ENCODE data around the gene ZNF30. TPM values are rescaled to one million over a fixed set of nuclear protein-coding genes. Genes with fewer than 3 reads are reported as not detected.
"Not testable (repeated sequence)": the region's sequence is repeated elsewhere in the genome, so short reads cannot be mapped to it uniquely, and the experiment has no call there.

ZNF30 gene
- total and polyA plus RNA-seq, 2 of the 4 experiments (the other 2 are of a cell fraction): 1.3 to 2.9 TPM

DNA sequence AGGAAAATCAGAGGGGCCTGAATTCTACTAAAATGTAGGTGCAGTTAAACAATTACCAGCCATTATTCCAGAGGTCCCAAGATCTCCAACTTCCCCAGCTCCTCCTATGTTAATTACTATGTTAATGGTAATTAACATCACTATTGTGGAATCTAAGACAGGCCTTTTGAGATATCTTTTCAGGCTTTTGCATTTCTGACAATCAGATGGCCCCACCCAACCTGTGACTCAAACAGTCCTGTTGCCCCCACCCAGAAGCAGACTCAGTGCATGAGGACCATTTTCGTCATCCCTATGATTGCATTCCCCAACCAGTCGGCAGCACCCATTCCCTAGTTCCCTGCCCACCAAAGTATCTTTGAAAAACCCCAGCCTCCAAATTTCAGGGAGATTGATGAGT lies 8.5 kb upstream of the ZNF30 start:
- Histone ChIP-seq H3K4ac (ENCODE audit: low read depth, low read length) (no peak overlapping the region), H3K9me1 (ENCODE audit: insufficient read depth, low read length) (no peaks in the 10 kb centered on the region), H2AK5ac (ENCODE audit: low read depth, low read length) (no peak overlapping the region), H3K23ac (ENCODE audit: low read depth, low read length) (no peak overlapping the region), H4K8ac (ENCODE audit: low read depth in 2 of 2, low read length in 2 of 2) (no peak overlapping the region), H3K9ac (ENCODE audit: low read depth, low read length) (no peak overlapping the region), H2AK9ac (replicated peaks; ENCODE audit: low read depth, low read length, poor library complexity) (no peak overlapping the region), H3K9me3 (ENCODE audit: control insufficient read depth, insufficient read depth, low read length) (peaks cover 9% of the 10 kb centered on the region), H4K91ac (ENCODE audit: insufficient read depth, low read depth, low read length) (no peak overlapping the region), H4K20me1 (ENCODE audit: insufficient read depth, low read length) (no peaks in the 10 kb centered on the region), H3K56ac (ENCODE audit: extremely low read depth, insufficient read depth, low read length) (no peak overlapping the region), H2AFZ (replicated peaks; ENCODE audit: low read length, poor library complexity) (no peak overlapping the region), H3K4me2 (ENCODE audit: low read depth, low read length) (no peak overlapping the region), H2BK5ac (ENCODE audit: low read depth, low read length, poor library complexity, severe bottlenecking) (no peak overlapping the region), H3K36me3 (ENCODE audit: control insufficient read depth, insufficient read depth, low read length) (no peaks in the 10 kb centered on the region), H3K27ac (ENCODE audit: insufficient read depth, low read length) (no peak overlapping the region), H2BK120ac (ENCODE audit: low read depth, low read length) (no peak overlapping the region), H3K4me1 (ENCODE audit: control insufficient read depth, insufficient read depth, low read length) (no peaks in the 10 kb centered on the region), H2BK15ac (ENCODE audit: low read depth, low read length) (no peak overlapping the region), H3K18ac (ENCODE audit: low read depth, low read length) (no peak overlapping the region), H3K27me3 (ENCODE audit: control insufficient read depth, insufficient read depth, low read length) (no peaks in the 10 kb centered on the region), H4K5ac (ENCODE audit: low read depth, low read length) (no peak overlapping the region), H2BK20ac (ENCODE audit: low read depth, low read length) (no peak overlapping the region), H3K4me3 (ENCODE audit: insufficient read depth, low read depth, low read length) (no peak overlapping the region), H3K14ac (replicated peaks; ENCODE audit: low read depth, low read length) (no peak overlapping the region), H3K79me1 (ENCODE audit: low read depth in 1 of 2, low read length in 2 of 2) (no peaks in the 10 kb centered on the region)
- DNase-seq (no peak), ATAC-seq (ENCODE audit: low read depth) (no peak)
- no CpG with 5 or more reads among the region's 2 CpGs for WGBS, 2 experiments (ENCODE audit: extremely low coverage in 2 of 2, insufficient read length in 1 of 2)
- in situ Hi-C loops (cut with MboI; ENCODE audit: low sequenced_read_pairs): no loop called here
- BruUV-seq (replicated peaks): no TSS peak
- dilution Hi-C loops (cut with HindIII; ENCODE audit: low sequenced_read_pairs, unreplicated experiment): no loop called here
- CTCF ChIA-PET: no interaction called here
- TF ChIP-seq FOS (IDR thresholded peaks at IDR 0.05; ENCODE audit: low read depth, low read length) (no peak), SMC3 (IDR thresholded peaks at IDR 0.05; ENCODE audit: low read depth, low read length) (no peak), RAD21 (IDR thresholded peaks at IDR 0.05; ENCODE audit: low read length) (no peak)
- TF ChIP-seq, protein P1, sequence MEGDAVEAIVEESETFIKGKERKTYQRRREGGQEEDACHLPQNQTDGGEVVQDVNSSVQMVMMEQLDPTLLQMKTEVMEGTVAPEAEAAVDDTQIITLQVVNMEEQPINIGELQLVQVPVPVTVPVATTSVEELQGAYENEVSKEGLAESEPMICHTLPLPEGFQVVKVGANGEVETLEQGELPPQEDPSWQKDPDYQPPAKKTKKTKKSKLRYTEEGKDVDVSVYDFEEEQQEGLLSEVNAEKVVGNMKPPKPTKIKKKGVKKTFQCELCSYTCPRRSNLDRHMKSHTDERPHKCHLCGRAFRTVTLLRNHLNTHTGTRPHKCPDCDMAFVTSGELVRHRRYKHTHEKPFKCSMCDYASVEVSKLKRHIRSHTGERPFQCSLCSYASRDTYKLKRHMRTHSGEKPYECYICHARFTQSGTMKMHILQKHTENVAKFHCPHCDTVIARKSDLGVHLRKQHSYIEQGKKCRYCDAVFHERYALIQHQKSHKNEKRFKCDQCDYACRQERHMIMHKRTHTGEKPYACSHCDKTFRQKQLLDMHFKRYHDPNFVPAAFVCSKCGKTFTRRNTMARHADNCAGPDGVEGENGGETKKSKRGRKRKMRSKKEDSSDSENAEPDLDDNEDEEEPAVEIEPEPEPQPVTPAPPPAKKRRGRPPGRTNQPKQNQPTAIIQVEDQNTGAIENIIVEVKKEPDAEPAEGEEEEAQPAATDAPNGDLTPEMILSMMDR (conservative IDR thresholded peaks at IDR 0.05; ENCODE audit: low read depth, low read length): no peak
- intact Hi-C loops (cut with micrococcal nuclease): loop anchor here (5.0 kb wide), 1 partner anchor 36 kb away; no protein-coding TSS in a partner anchor
- POLR2A ChIA-PET (ENCODE audit: unreplicated experiment): no interaction called here

DNA sequence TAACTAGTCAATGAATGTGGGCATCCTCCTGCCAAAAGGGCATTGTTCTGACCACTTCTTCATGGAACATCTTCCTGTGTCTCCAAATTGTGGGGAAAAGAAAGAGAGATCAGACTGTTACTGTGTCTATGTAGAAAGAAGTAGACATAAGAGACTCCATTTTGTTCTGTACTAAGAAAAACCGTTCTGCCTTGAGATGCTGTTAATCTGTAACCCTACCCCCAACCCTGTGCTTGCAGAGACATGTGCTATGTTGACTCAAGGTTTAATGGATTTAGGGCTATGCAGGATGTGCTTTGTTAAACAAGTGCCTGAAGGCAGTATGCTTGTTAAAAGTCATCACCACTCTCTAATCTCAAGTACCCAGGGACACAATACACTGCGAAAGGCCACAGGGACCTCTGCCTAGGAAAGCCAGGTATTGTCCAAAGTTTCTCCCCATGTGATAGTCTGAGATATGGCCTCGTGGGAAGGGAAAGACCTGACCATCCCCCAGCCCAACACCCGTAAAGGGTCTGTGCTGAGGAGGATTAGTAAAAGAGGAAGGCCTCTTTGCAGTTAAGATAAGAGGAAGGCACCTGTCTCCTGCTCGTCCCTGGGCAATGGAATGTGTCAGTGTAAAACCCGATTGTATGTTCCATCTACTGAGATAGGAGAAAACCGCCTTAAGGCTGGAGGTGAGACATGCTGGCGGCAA lies 6.5 kb upstream of the ZNF30 start:
- H3K4me3 ChIP-seq (ENCODE audit: insufficient read depth, low read depth, low read length); H3K4ac ChIP-seq (ENCODE audit: low read depth, low read length); H4K20me1 ChIP-seq (ENCODE audit: insufficient read depth, low read length); H2BK120ac ChIP-seq (ENCODE audit: low read depth, low read length); H2BK15ac ChIP-seq (ENCODE audit: low read depth, low read length); H3K23ac ChIP-seq (ENCODE audit: low read depth, low read length); H2AK9ac ChIP-seq (replicated peaks; ENCODE audit: low read depth, low read length, poor library complexity); dilution Hi-C loops (cut with HindIII; ENCODE audit: low sequenced_read_pairs, unreplicated experiment); ATAC-seq (ENCODE audit: low read depth); H3K4me1 ChIP-seq (ENCODE audit: control insufficient read depth, insufficient read depth, low read length); DNase-seq; H3K4me2 ChIP-seq (ENCODE audit: low read depth, low read length); H3K9ac ChIP-seq (ENCODE audit: low read depth, low read length); H3K36me3 ChIP-seq (ENCODE audit: control insufficient read depth, insufficient read depth, low read length); H3K79me1 ChIP-seq (ENCODE audit: low read depth in 1 of 2, low read length in 2 of 2); H2BK5ac ChIP-seq (ENCODE audit: low read depth, low read length, poor library complexity, severe bottlenecking); H4K8ac ChIP-seq (ENCODE audit: low read depth in 2 of 2, low read length in 2 of 2); H3K56ac ChIP-seq (ENCODE audit: extremely low read depth, insufficient read depth, low read length); CTCF ChIA-PET; H3K9me1 ChIP-seq (ENCODE audit: insufficient read depth, low read length); BruUV-seq (replicated peaks); H3K27ac ChIP-seq (ENCODE audit: insufficient read depth, low read length); H3K27me3 ChIP-seq (ENCODE audit: control insufficient read depth, insufficient read depth, low read length); H3K9me3 ChIP-seq (ENCODE audit: control insufficient read depth, insufficient read depth, low read length); H2AFZ ChIP-seq (replicated peaks; ENCODE audit: low read length, poor library complexity); H3K18ac ChIP-seq (ENCODE audit: low read depth, low read length); H2AK5ac ChIP-seq (ENCODE audit: low read depth, low read length); POLR2A ChIA-PET (ENCODE audit: unreplicated experiment); H4K91ac ChIP-seq (ENCODE audit: insufficient read depth, low read depth, low read length); H2BK20ac ChIP-seq (ENCODE audit: low read depth, low read length); H3K14ac ChIP-seq (replicated peaks; ENCODE audit: low read depth, low read length); H4K5ac ChIP-seq (ENCODE audit: low read depth, low read length); in situ Hi-C loops (cut with MboI; ENCODE audit: low sequenced_read_pairs); intact Hi-C loops (cut with micrococcal nuclease): not testable (repeated sequence)
- no CpG with 5 or more reads among the region's 8 CpGs for WGBS, 2 experiments (ENCODE audit: extremely low coverage in 2 of 2, insufficient read length in 1 of 2)
